ENCODE results near the gene CHM. TPM values are rescaled to one million over a fixed set of nuclear protein-coding genes. Genes with fewer than 3 reads are reported as not detected.
"Not testable (repeated sequence)": the region's sequence is repeated elsewhere in the genome, so short reads cannot be mapped to it uniquely, and the experiment has no call there.

CHM gene
- polyA plus RNA-seq, 3 donors, result 4.1 to 10.1 (median 7.7) TPM

GRCh38 chrX:86007891-86008290 lies 39.5 kb downstream of the CHM start:
- not testable (repeated sequence) for H3K27ac ChIP-seq (ENCODE audit: low read depth, low read length)
- 79 to 100% (median 100%) methylated on average over 3 to 4 of the region's 4 CpGs for WGBS, 3 donors

GRCh38 chrX:86002076-86002896 lies 45.1 kb downstream of the CHM start:
- 64 to 65% (median 65%) methylated on average over 11 to 12 of the region's 12 CpGs for WGBS, 3 donors
- no peak overlapping the region for H3K27ac ChIP-seq (ENCODE audit: low read depth, low read length)

DNA sequence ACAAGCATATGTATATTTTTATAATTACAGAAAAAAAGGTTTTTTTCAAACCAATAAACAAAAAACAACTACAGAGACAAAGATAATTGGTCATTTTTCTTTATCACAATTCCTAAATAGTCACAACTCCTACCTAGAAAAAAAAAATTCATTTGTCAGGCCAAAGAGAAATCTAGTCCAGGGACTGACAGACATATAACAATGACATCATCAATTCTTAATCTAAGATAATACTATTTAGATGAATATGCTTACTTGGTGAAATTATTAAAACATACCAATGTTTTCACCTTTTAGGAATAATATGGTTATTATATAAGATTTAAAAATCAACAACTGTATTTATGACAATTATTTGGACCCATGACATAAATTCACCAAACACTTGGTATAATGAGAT lies 48.4 kb downstream of the CHM start:
- H3K27ac ChIP-seq (ENCODE audit: low read depth, low read length), result no peak overlapping the region

GRCh38 chrX:85996555-85996954 lies 50.8 kb downstream of the CHM start:
- no peak overlapping the region for H3K27ac ChIP-seq (ENCODE audit: low read depth, low read length)

GRCh38 chrX:85995641-85996040 lies 51.7 kb downstream of the CHM start:
- 78 to 97% (median 88%) methylated on average over 1 of the region's 1 CpG for WGBS, 3 donors
- H3K27ac ChIP-seq (ENCODE audit: low read depth, low read length), result no peak overlapping the region

DNA sequence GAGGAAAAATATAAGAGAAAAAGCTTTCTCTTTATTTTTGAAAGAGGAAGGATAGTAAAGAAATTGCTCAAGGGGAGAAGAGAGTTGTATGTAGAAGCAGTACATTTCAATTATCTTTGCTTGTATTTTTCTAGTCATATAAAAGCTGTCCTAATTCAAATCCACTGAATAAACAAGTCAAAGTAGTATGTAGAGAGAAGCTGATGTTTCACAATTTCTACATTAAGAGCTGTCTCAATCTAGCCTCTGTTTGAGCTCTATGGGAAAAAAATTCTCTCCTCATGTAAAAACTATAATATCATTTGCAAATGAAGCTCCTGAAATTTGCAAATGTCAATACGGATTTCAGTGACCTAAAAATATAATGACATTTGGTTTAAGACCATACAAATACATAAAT lies 52.6 kb downstream of the CHM start:
- WGBS, 3 donors, result 69 to 85% (median 81%) methylated on average over 1 of the region's 1 CpG
- no peak overlapping the region for H3K27ac ChIP-seq (ENCODE audit: low read depth, low read length)

DNA sequence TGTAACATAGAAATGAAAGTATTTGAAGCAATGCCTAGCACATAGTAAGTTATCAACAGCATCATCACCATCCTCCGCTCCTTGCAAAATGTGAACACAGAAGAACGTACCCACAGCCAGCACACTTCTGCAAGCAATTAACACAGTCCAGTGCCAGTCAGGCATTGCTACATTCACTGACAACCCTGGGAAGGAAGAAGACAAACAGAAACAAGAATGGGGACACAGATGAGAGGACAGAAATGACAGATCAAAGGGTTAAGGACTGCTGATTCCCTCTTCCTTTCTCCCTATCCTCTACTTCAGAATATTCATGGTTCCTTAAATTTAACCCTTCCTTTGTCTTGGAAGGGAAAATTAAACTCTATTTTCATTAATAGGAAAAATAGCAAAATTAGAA lies 53.1 kb downstream of the CHM start:
- H3K27ac ChIP-seq (ENCODE audit: low read depth, low read length), result no peak overlapping the region
- 47 to 83% (median 79%) methylated on average over 2 of the region's 2 CpGs for whole genome bisulfite sequencing, 3 donors

DNA sequence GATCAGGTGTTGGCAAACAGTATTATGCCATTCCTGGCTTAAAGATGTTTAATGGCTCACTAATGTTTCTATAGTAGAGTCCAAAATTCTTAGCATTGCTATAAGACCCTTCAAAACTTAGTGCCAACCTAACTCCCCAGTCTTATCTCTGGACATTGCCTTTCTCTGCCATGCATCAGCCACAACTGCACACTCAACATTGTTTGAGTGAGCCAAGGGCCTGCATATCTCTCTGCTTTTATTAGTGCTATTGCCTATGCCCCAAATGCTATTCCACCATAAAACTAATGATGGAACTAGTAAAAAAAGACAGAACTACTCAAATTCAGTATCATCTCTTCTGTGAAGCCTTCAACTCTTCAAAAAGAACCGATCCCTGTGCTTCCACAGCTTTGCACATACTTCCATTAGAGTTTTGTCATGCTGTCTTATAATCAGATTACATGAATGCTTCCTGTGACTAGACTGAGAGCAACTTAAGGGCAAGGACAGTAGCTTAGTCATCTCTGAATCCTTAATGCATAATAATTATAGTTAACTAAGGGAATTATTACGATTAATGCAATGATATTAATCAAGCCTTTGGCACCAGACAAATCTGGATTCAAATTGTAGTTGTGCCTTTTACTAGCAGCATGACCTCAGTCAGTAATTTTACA lies 53.7 kb downstream of the CHM start:
- no peak overlapping the region for H3K27ac ChIP-seq (ENCODE audit: low read depth, low read length)
- WGBS, 3 donors, result 68 to 81% (median 78%) methylated on average over 2 of the region's 2 CpGs

DNA sequence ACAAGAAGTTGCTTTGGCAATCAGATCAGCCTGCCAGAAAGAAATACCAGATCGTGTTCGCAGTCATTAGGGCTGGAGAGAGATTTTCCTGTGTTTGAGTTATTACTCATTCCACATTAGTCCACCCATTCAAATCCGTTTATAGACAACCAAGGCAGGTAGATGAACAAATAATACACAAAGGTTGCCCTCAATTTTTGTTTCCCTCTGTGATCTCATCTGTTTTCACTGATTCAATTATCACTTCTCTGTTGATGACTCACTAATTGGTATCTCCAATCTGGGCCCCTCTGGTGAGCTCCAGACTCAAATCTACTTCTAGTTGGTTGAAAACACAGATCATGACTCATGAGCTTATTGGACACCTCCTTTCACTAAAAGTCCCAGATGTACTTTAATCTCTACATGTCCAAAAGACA lies 54.5 kb downstream of the CHM start:
- 54 to 73% (median 69%) methylated on average over 3 of the region's 3 CpGs for WGBS, 3 donors
- no peak overlapping the region for H3K27ac ChIP-seq (ENCODE audit: low read depth, low read length)

DNA sequence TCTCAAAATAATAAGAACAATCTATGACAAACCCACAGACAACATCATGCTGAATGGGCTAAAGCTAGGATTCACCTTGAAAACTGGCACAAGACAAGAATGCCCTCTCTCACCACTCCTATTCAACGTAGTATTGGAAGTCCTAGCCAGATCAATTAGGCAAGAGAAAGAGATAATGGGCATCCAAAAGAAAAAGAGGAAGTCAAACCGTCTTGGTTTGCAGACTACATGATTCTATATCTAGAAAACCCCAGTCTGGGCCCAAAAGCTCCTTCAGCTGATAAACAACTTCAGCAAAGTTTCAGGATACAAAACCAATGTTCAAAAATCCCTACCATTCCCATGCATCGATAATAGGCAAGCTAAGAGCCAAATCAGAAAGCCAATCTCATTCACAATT lies 59.0 kb downstream of the CHM start:
- 42 to 81% (median 44%) methylated on average over 3 of the region's 3 CpGs for WGBS, 3 donors

GRCh38 chrX:85980286-85980685 lies 67.1 kb downstream of the CHM start:
- WGBS, 3 donors, result 95 to 100% (median 98%) methylated on average over 1 of the region's 1 CpG
- no peak overlapping the region for H3K27ac ChIP-seq (ENCODE audit: low read depth, low read length)

More for the DNA sequence above, 59.0 kb downstream of the CHM start:
- H3K27ac ChIP-seq (ENCODE audit: low read depth, low read length), result no peak overlapping the region

GRCh38 chrX:85977218-85977617 lies 70.1 kb downstream of the CHM start:
- H3K27ac ChIP-seq (ENCODE audit: low read depth, low read length), result no peak overlapping the region
- WGBS, 3 donors, result 74 to 90% (median 78%) methylated on average over 3 of the region's 3 CpGs

DNA sequence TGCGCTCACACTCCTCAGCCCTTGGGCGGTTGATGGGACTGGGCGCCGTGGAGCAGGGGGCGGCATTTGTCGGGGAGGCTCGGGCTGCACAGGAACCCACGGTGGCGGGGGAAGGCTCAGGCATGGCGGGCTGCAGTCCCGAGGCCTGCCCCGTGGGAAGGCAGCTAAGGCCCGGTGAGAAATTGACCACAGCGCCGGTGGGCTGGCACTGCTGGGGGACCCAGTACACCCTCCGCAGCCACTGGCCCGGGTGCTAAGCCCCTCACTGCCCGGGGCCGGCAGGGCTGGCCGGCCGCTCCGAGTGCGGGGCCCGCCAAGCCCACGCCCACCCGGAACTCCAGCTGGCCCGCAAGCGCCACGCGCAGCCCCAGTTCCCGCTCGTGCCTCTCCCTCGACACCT lies 75.0 kb downstream of the CHM start:
- 94 to 100% (median 99%) methylated on average over 6 to 27 of the region's 33 CpGs for WGBS, 3 donors

GRCh38 chrX:85964744-85965143 lies 82.6 kb downstream of the CHM start:
- 47 to 96% (median 53%) methylated on average over 2 of the region's 2 CpGs for WGBS, 3 donors
- no peak overlapping the region for H3K27ac ChIP-seq (ENCODE audit: low read depth, low read length)

More for the DNA sequence above, 75.0 kb downstream of the CHM start:
- not testable (repeated sequence) for H3K27ac ChIP-seq (ENCODE audit: low read depth, low read length)

DNA sequence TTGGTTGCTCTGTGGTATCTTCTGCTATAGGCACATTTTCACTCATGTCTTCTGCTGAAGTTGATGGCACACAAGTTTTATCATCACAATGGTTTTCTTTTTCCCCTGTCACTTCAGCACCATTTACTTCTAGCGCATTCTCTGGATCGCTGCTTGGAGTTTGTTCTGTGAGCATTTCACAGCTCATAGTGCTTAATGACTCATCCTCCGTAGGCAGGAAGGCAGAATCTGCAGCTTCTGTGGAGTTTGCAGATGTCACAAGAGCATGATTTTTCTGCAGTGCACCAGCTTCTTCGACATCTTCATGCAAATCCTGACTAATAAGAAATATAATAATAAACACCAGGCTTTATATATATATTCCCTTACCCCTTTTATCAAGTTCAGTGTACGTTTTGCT lies 83.6 kb downstream of the CHM start:
- WGBS, 3 donors, result 74 to 91% (median 89%) methylated on average over 5 of the region's 5 CpGs
- H3K27ac ChIP-seq (ENCODE audit: low read depth, low read length), result no peak overlapping the region

DNA sequence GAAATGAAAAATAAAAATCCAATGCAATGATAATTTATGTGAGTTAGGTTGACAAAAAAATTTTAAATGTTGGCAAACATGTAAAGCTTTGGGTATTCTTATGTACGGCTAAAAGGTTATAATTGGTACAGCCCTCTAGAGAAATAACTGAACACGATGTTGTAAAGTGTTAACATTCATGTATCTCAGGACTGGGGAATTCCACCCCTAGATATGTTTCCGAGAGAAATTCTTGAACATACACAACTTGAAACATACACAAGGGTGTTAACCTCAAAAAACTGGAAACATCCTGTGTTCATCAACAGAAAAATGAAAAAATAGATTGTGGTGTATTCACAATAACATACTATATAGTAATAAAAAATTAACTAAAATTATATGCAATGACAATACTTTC lies 91.8 kb downstream of the CHM start:
- no peak overlapping the region for H3K27ac ChIP-seq (ENCODE audit: low read depth, low read length)
- WGBS, 3 donors, result 84 to 97% (median 94%) methylated on average over 3 of the region's 3 CpGs

DNA sequence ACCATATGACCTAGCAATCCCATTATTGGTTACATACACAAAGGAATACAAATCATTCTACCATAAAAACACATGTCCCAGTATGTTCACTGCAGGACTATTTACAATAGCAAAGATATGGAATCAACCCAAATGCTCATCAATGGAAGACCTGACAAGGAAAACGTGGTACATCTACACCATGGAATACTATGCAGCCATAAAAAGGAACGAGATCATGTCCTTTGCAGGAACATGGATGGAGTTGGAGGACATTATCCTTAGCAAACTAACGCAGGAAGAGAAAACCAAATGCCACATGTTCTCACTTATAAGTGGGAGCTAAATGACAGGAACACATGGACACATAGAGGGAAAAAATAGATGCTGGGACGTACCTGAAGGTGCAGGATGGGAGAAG lies 102.6 kb downstream of the CHM start:
- H3K27ac ChIP-seq (ENCODE audit: low read depth, low read length), result not testable (repeated sequence)

GRCh38 chrX:85941275-85941674 lies 106.1 kb downstream of the CHM start:
- WGBS, 3 donors, result 76 to 94% (median 88%) methylated on average over 1 of the region's 1 CpG
- no peak overlapping the region for H3K27ac ChIP-seq (ENCODE audit: low read depth, low read length)

More for the DNA sequence above, 102.6 kb downstream of the CHM start:
- WGBS, 3 donors, result 76 to 99% (median 98%) methylated on average over 4 of the region's 4 CpGs

GRCh38 chrX:85939942-85940341 lies 107.4 kb downstream of the CHM start:
- H3K27ac ChIP-seq (ENCODE audit: low read depth, low read length), result not testable (repeated sequence)
- 59 to 98% (median 62%) methylated on average over 3 of the region's 3 CpGs for WGBS, 3 donors

DNA sequence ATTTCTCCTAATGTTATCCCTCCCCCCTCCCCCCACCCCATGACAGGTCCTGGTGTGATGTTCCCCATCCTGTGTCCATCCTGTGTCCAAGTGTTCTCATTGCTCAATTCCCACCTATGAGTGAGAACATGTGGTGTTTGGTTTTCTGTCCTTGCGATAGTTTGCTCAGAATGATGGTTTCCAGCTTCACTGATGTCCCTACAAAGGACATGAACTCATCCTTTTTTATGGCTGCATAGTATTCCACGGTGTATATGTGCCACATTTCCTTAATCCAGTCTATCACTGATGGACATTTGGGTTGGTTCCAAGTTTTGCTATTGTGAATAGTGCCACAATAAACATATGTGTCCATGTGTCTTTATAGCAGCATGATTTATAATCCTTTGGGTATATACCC lies 113.0 kb downstream of the CHM start:
- not testable (repeated sequence) for H3K27ac ChIP-seq (ENCODE audit: low read depth, low read length)
- 78 to 95% (median 89%) methylated on average over 2 of the region's 2 CpGs for WGBS, 3 donors

All from adipose tissue (tissue), 3 donors.